ENCODE data around the gene ZBTB14.
A peak's percentile ranks its signal among the peaks of the same experiment; 100 is the strongest.

ZBTB14 gene

GRCh38 chr18:5253910-5254309, 41.6 kb downstream of the ZBTB14 start:
- Histone ChIP-seq H3K27ac (ENCODE audit: low read depth, low read length) (no peak overlapping the region), H3K4me3 (ENCODE audit: low read depth in 1 of 2, low read length in 2 of 2) (no peak overlapping the region)

GRCh38 chr18:5251117-5251516, 44.4 kb downstream of the ZBTB14 start:
- no peak overlapping the region for H3K9ac ChIP-seq (ENCODE audit: low read depth in 1 of 2, low read length in 2 of 2)
- no peak overlapping the region for H3K27ac ChIP-seq (ENCODE audit: low read depth, low read length)
- H3K9me3 ChIP-seq (ENCODE audit: control insufficient read depth in 1 of 2, low read length in 2 of 2): no peaks in the 10 kb centered on the region
- H3K4me3 ChIP-seq (ENCODE audit: low read depth in 1 of 2, low read length in 2 of 2): no peak overlapping the region
- no peaks in the 10 kb centered on the region for H3K36me3 ChIP-seq (ENCODE audit: control insufficient read depth in 1 of 2, insufficient read depth in 2 of 2, low read length in 2 of 2)
- no peaks in the 10 kb centered on the region for H3K27me3 ChIP-seq (ENCODE audit: control insufficient read depth in 1 of 2, insufficient read depth in 2 of 2, low read length in 2 of 2)
- H3K4me1 ChIP-seq (ENCODE audit: control insufficient read depth in 1 of 2, insufficient read depth in 2 of 2, low read length in 2 of 2): no peaks in the 10 kb centered on the region

More at GRCh38 chr18:5253910-5254309, 41.6 kb downstream of the ZBTB14 start:
- no peak overlapping the region for H3K9ac ChIP-seq (ENCODE audit: low read depth in 1 of 2, low read length in 2 of 2)
- H3K36me3 ChIP-seq (ENCODE audit: control insufficient read depth in 1 of 2, insufficient read depth in 2 of 2, low read length in 2 of 2): no peaks in the 10 kb centered on the region
- no peaks in the 10 kb centered on the region for H3K9me3 ChIP-seq (ENCODE audit: control insufficient read depth in 1 of 2, low read length in 2 of 2)
- no peaks in the 10 kb centered on the region for H3K27me3 ChIP-seq (ENCODE audit: control insufficient read depth in 1 of 2, insufficient read depth in 2 of 2, low read length in 2 of 2)
- no peaks in the 10 kb centered on the region for H3K4me1 ChIP-seq (ENCODE audit: control insufficient read depth in 1 of 2, insufficient read depth in 2 of 2, low read length in 2 of 2)

GRCh38 chr18:5250603-5251002, 44.9 kb downstream of the ZBTB14 start:
- Histone ChIP-seq H3K4me3 (ENCODE audit: low read depth in 1 of 2, low read length in 2 of 2) (no peak overlapping the region), H3K27ac (ENCODE audit: low read depth, low read length) (no peak overlapping the region), H3K36me3 (ENCODE audit: control insufficient read depth in 1 of 2, insufficient read depth in 2 of 2, low read length in 2 of 2) (no peaks in the 10 kb centered on the region), H3K9ac (ENCODE audit: low read depth in 1 of 2, low read length in 2 of 2) (no peak overlapping the region), H3K4me1 (ENCODE audit: control insufficient read depth in 1 of 2, insufficient read depth in 2 of 2, low read length in 2 of 2) (no peaks in the 10 kb centered on the region), H3K27me3 (ENCODE audit: control insufficient read depth in 1 of 2, insufficient read depth in 2 of 2, low read length in 2 of 2) (no peaks in the 10 kb centered on the region), H3K9me3 (ENCODE audit: control insufficient read depth in 1 of 2, low read length in 2 of 2) (no peaks in the 10 kb centered on the region)

DNA sequence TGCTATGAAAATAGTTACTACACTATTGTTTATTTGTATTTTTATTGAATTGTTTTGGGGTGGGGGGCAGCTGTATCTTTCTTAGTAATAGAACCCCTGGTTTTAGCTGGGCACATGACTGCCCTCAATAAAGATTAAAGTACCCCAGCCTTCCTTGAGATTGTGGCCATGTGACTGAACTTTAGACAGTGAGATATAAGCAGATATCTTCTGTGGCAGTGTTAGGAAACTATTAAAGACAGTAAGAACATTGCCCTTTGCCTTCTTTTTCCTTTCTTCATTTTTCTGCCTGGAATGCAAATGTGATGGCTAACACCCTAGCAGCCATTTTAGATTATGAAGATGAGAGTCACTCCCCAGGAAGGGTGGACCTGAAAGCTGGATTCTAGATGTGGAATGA, 50.6 kb downstream of the ZBTB14 start:
- H3K4me1 ChIP-seq (ENCODE audit: control insufficient read depth in 1 of 2, insufficient read depth in 2 of 2, low read length in 2 of 2): peaks cover 11% of the 10 kb centered on the region in 2 donors
- no peaks in the 10 kb centered on the region for H3K27me3 ChIP-seq (ENCODE audit: control insufficient read depth in 1 of 2, insufficient read depth in 2 of 2, low read length in 2 of 2)
- H3K9ac ChIP-seq (ENCODE audit: low read depth in 1 of 2, low read length in 2 of 2): no peak overlapping the region
- H3K4me3 ChIP-seq (ENCODE audit: low read depth in 1 of 2, low read length in 2 of 2): no peak overlapping the region
- H3K27ac ChIP-seq (ENCODE audit: low read depth, low read length): no peak overlapping the region
- H3K36me3 ChIP-seq (ENCODE audit: control insufficient read depth in 1 of 2, insufficient read depth in 2 of 2, low read length in 2 of 2): peaks cover 7 to 24% of the 10 kb centered on the region in 2 donors
- no peaks in the 10 kb centered on the region for H3K9me3 ChIP-seq (ENCODE audit: control insufficient read depth in 1 of 2, low read length in 2 of 2)

GRCh38 chr18:5239447-5239846, 56.1 kb downstream of the ZBTB14 start:
- Histone ChIP-seq H3K4me1 (ENCODE audit: control insufficient read depth in 1 of 2, insufficient read depth in 2 of 2, low read length in 2 of 2) (peaks cover 17 to 22% of the 10 kb centered on the region in 2 donors), H3K9me3 (ENCODE audit: control insufficient read depth in 1 of 2, low read length in 2 of 2) (no peaks in the 10 kb centered on the region), H3K27me3 (ENCODE audit: control insufficient read depth in 1 of 2, insufficient read depth in 2 of 2, low read length in 2 of 2) (no peaks in the 10 kb centered on the region), H3K9ac (ENCODE audit: low read depth in 1 of 2, low read length in 2 of 2) (peak overlapping the region in 1 of 2 donors; percentile 88), H3K36me3 (ENCODE audit: control insufficient read depth in 1 of 2, insufficient read depth in 2 of 2, low read length in 2 of 2) (peaks cover 7 to 24% of the 10 kb centered on the region in 2 donors), H3K4me3 (ENCODE audit: low read depth in 1 of 2, low read length in 2 of 2) (peak overlapping the region; percentile 92 to 95), H3K27ac (ENCODE audit: low read depth, low read length) (no peak overlapping the region)

All from duodenal mucosa (tissue), 2 donors.